Measurements from ENCODE around the gene MRPL16.

DNA sequence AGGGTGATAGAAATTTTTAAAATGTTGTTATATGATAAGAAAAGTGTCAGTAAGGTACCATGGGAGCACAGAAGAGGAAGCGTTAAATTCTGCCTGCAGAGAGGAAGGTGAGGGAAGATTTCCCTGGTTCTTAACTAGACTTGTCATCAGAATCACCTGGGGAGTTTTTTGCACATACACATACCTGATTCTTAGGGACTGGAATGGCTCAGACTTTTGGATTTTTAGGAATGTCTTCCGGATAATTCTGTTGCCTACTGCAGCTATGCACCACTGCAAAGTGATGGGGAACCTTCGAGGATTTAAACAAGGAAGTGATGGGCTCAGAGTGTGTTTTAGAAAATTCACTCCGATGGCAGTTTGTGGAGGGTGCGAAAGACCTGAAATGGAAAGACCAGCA, 33.5 kb downstream of the MRPL16 start:
- TF ChIP-seq POLR2AphosphoS5 (IDR thresholded peaks at IDR 0.05; ENCODE audit: low read depth) (no peak), GABPA (IDR thresholded peaks at IDR 0.05; ENCODE audit: low read depth) (no peak)
- TF ChIP-seq, protein P1, sequence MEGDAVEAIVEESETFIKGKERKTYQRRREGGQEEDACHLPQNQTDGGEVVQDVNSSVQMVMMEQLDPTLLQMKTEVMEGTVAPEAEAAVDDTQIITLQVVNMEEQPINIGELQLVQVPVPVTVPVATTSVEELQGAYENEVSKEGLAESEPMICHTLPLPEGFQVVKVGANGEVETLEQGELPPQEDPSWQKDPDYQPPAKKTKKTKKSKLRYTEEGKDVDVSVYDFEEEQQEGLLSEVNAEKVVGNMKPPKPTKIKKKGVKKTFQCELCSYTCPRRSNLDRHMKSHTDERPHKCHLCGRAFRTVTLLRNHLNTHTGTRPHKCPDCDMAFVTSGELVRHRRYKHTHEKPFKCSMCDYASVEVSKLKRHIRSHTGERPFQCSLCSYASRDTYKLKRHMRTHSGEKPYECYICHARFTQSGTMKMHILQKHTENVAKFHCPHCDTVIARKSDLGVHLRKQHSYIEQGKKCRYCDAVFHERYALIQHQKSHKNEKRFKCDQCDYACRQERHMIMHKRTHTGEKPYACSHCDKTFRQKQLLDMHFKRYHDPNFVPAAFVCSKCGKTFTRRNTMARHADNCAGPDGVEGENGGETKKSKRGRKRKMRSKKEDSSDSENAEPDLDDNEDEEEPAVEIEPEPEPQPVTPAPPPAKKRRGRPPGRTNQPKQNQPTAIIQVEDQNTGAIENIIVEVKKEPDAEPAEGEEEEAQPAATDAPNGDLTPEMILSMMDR (IDR thresholded peaks at IDR 0.05; ENCODE audit: insufficient read depth, low read length), result no peak

Measured in HL-60 (cell line).